Choroid plexus epithelial cell (primary cell): Measurements from ENCODE around the gene PTCD3.

ENCODE experiments used
- DNase-seq: peaks from one replicate; pipeline ENCODE4 v3.0.0-alpha.2; 2010; ENCODE audit warnings: low read depth
- H3K4me3 ChIP-seq: 2 replicates; pipeline ENCODE4 v1.5.1; 2011; ENCODE audit warnings: low read depth, mild to moderate bottlenecking, control low read depth, low read length, moderate library complexity
- TF ChIP-seq, protein P1 (sequence below): conservative IDR thresholded peaks from 2 replicates; pipeline ENCODE4 v1.5.1; 2011; ENCODE audit warnings: low read depth, mild to moderate bottlenecking, control low read depth, inconsistent platforms, low read length, moderate library complexity

The PTCD3 gene

GRCh38 chr2:86073225-86073624, 32.8 kb upstream of the PTCD3 start:
- no peak overlapping the region for H3K4me3 ChIP-seq
- no peak for DNase-seq
- TF ChIP-seq, protein P1, sequence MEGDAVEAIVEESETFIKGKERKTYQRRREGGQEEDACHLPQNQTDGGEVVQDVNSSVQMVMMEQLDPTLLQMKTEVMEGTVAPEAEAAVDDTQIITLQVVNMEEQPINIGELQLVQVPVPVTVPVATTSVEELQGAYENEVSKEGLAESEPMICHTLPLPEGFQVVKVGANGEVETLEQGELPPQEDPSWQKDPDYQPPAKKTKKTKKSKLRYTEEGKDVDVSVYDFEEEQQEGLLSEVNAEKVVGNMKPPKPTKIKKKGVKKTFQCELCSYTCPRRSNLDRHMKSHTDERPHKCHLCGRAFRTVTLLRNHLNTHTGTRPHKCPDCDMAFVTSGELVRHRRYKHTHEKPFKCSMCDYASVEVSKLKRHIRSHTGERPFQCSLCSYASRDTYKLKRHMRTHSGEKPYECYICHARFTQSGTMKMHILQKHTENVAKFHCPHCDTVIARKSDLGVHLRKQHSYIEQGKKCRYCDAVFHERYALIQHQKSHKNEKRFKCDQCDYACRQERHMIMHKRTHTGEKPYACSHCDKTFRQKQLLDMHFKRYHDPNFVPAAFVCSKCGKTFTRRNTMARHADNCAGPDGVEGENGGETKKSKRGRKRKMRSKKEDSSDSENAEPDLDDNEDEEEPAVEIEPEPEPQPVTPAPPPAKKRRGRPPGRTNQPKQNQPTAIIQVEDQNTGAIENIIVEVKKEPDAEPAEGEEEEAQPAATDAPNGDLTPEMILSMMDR, result no peak

GRCh38 chr2:86074256-86074655, 31.8 kb upstream of the PTCD3 start:
- DNase-seq, result no peak
- H3K4me3 ChIP-seq, result no peak overlapping the region
- TF ChIP-seq, protein P1, result no peak

DNA sequence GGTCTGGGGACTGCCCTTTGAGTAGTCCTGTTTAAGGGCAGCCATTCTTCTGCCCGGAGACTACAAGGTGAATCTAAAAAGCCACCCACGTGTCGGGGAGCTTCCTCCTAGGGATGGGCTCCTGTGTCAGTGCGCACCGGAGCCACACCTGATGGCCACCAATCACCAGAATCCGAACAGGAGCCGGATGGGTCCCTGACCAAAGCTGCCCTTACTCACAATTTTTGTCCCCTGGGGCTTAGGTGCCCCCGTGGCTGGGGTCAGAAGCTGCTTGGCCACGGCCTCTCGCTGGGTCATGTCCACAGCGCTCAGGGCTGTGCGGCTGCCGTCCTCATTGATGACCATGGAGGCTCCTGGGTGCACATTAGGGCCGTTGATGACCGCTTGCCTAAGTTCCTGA, 31.2 kb upstream of the PTCD3 start:
- no peak overlapping the region for H3K4me3 ChIP-seq
- TF ChIP-seq, protein P1, result no peak
- DNase-seq, result no peak

DNA sequence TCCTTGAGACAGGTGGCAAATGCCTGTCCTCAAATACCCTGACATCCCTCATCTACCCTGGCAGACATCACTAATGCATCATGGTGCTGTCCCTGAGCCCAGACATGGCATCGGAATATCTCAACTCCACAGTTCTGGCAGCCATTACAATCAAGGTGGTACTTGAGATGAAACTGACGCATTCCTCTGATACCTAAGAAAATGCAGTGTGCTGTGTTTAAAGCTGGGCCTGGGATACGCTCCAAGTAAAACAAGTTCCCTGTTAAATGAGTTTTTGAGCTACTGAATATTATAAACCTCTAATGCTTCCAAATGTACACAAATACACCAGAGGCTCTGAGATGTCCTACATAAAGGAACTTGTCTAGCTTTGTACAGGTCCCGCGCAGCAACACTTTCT, 30.1 kb upstream of the PTCD3 start:
- no peak for DNase-seq
- H3K4me3 ChIP-seq, result no peak overlapping the region
- TF ChIP-seq, protein P1, result no peak

DNA sequence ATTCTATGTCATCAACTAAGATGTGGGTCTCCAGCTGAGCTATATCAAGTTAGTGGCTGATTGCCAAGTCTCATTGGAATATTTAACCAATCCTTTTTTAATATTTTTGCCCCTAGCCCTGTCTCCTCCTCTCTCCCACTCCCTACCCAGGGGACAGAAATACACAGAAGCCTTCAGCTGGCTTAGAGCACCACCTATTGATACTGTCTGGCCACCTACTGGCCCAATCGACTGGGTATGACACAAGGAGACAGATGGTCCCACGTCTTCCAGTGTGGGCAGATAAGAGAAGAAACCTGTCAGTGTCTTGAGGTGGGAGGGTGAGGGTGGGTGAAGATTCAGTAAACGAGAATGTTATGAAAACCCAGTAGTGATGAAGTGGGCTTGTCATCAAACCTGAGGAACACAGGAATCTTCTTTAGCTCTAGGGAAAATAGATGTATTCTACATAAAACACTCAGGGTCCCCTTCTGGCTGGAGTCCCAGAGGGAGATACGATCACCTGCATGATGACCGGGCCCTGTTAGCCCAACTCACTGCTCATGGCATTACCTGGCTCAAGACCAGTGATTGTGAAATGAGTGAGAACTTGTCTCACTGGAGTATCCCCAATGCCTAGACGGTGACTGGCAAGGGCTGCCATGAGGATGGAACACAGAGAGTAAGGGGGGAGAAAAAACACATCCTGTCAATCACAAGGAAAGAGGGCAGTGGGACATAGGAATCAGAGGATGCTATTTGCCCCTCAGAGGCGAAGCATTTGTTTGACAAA, 27.1 kb upstream of the PTCD3 start:
- no peak overlapping the region for H3K4me3 ChIP-seq
- TF ChIP-seq, protein P1, result peak; percentile 94
- peak; percentile 85 for DNase-seq

- DNase-seq, result peak; percentile 85
- TF ChIP-seq, protein P1, result peak; percentile 93
- no peak overlapping the region for H3K4me3 ChIP-seq
Measured at GRCh38 chr2:86079981-86080911, 25.8 kb upstream of the PTCD3 start.
